ENCODE results near the gene USH2A. TPM values are rescaled to one million over a fixed set of nuclear protein-coding genes. Genes with fewer than 3 reads are reported as not detected.

USH2A gene
- total RNA-seq, 1 donor from 2014 or later, result 0.04 TPM

GRCh38 chr1:216223486-216223885 is 199.8 kb downstream of the USH2A start:
- Mint-ChIP-seq H3K27me3 (ENCODE audit: insufficient read depth, low read depth) (no peaks in the 10 kb centered on the region), H3K4me3 (no peak overlapping the region), H3K9me3 (peaks cover 5% of the 10 kb centered on the region), H3K4me1 (peaks cover 7% of the 10 kb centered on the region), H3K27ac (no peak overlapping the region), H3K36me3 (no peaks in the 10 kb centered on the region)
- TF ChIP-seq CTCF (IDR thresholded peaks at IDR 0.05), result no peak
- TF ChIP-seq EZH2 (IDR thresholded peaks at IDR 0.05), result no peak
- TF ChIP-seq EZH2phosphoT487 (IDR thresholded peaks at IDR 0.05), result no peak
- DNase-seq (ENCODE audit: low spot score), result no peak
- Histone ChIP-seq H3K79me2 (ENCODE audit: low read depth) (no peaks in the 10 kb centered on the region), H3K4me3 (no peak overlapping the region), H2AFZ (replicated peaks) (no peak overlapping the region), H3K4me1 (peaks cover 3% of the 10 kb centered on the region), H3F3A (ENCODE audit: low read depth) (no peaks in the 10 kb centered on the region), H3K9me3 (ENCODE audit: low read depth) (no peaks in the 10 kb centered on the region), H3K36me3 (no peaks in the 10 kb centered on the region), H3K27me3 (no peaks in the 10 kb centered on the region), H3K27ac (no peak overlapping the region), H4K20me1 (ENCODE audit: low read depth) (no peaks in the 10 kb centered on the region), H3K9ac (no peak overlapping the region), H3K4me2 (no peak overlapping the region)

GRCh38 chr1:216222288-216222687 is 201.0 kb downstream of the USH2A start:
- H3K36me3 ChIP-seq, result no peaks in the 10 kb centered on the region
- Mint-ChIP-seq H3K9me3 (peaks cover 1% of the 10 kb centered on the region), H3K27ac (no peak overlapping the region)

GRCh38 chr1:216221260-216221700 is 202.0 kb downstream of the USH2A start:
- Mint-ChIP-seq H3K27ac (peak overlapping the region; percentile 51), H3K4me1 (peaks cover 4% of the 10 kb centered on the region), H3K27me3 (ENCODE audit: insufficient read depth, low read depth) (no peaks in the 10 kb centered on the region), H3K4me3 (peak overlapping the region; percentile 68), H3K36me3 (no peaks in the 10 kb centered on the region), H3K9me3 (no peaks in the 10 kb centered on the region)
- no peaks in the 10 kb centered on the region for H3K27me3 ChIP-seq
- H3K27ac ChIP-seq, result no peak overlapping the region
- no peak overlapping the region for H3K9ac ChIP-seq
- H3K79me2 ChIP-seq (ENCODE audit: low read depth), result no peaks in the 10 kb centered on the region
- peak overlapping the region; percentile 37 for H3K4me3 ChIP-seq
- peak overlapping the region; percentile 99 for H2AFZ ChIP-seq (replicated peaks)
- DNase-seq (ENCODE audit: low spot score), result peak; percentile 82
- no peaks in the 10 kb centered on the region for H3F3A ChIP-seq (ENCODE audit: low read depth)
- peak overlapping the region; percentile 60 for H3K4me2 ChIP-seq
- H4K20me1 ChIP-seq (ENCODE audit: low read depth), result no peaks in the 10 kb centered on the region
- TF ChIP-seq EZH2phosphoT487 (IDR thresholded peaks at IDR 0.05) (no peak), CTCF (IDR thresholded peaks at IDR 0.05) (peak; percentile 88), EZH2 (IDR thresholded peaks at IDR 0.05) (no peak)
- H3K4me1 ChIP-seq, result peaks cover 3% of the 10 kb centered on the region
- H3K9me3 ChIP-seq (ENCODE audit: low read depth), result no peaks in the 10 kb centered on the region
- no peaks in the 10 kb centered on the region for H3K36me3 ChIP-seq

More at GRCh38 chr1:216222288-216222687, 201.0 kb downstream of the USH2A start:
- TF ChIP-seq EZH2phosphoT487 (IDR thresholded peaks at IDR 0.05) (no peak), EZH2 (IDR thresholded peaks at IDR 0.05) (no peak), CTCF (IDR thresholded peaks at IDR 0.05) (no peak)
- no peaks in the 10 kb centered on the region for H3F3A ChIP-seq (ENCODE audit: low read depth)
- H3K4me1 ChIP-seq, result peaks cover 3% of the 10 kb centered on the region
- no peak overlapping the region for H3K4me3 Mint-ChIP-seq
- no peak overlapping the region for H3K27ac ChIP-seq
- H3K4me1 Mint-ChIP-seq, result peaks cover 4% of the 10 kb centered on the region
- DNase-seq (ENCODE audit: low spot score), result no peak
- no peak overlapping the region for H3K9ac ChIP-seq
- no peak overlapping the region for H2AFZ ChIP-seq (replicated peaks)
- no peaks in the 10 kb centered on the region for H3K79me2 ChIP-seq (ENCODE audit: low read depth)
- no peaks in the 10 kb centered on the region for H3K9me3 ChIP-seq (ENCODE audit: low read depth)
- no peaks in the 10 kb centered on the region for H3K27me3 ChIP-seq
- no peaks in the 10 kb centered on the region for H3K36me3 Mint-ChIP-seq
- H3K27me3 Mint-ChIP-seq (ENCODE audit: insufficient read depth, low read depth), result no peaks in the 10 kb centered on the region
- no peaks in the 10 kb centered on the region for H4K20me1 ChIP-seq (ENCODE audit: low read depth)
- H3K4me3 ChIP-seq, result no peak overlapping the region
- H3K4me2 ChIP-seq, result no peak overlapping the region
